Measurements from ENCODE around the gene CDK4. TPM values are rescaled to one million over a fixed set of nuclear protein-coding genes. Genes with fewer than 3 reads are reported as not detected.

Gene CDK4
- total and polyA plus RNA-seq, 5 donors from 2014 or later: 17.5 to 90.3 (median 63.5) TPM

- no peak overlapping the region for H3K27ac ChIP-seq (ENCODE audit: insufficient read depth, low read length, poor library complexity, severe bottlenecking)
- DNase-seq: no peak
- H3K4me3 Mint-ChIP-seq: peak overlapping the region in 1 of 4 donors; percentile 59
- H3K36me3 ChIP-seq (ENCODE audit: control insufficient read depth, insufficient read depth, low read length): peaks cover 53% of the 10 kb centered on the region
- no peak overlapping the region for H3K4me3 ChIP-seq (ENCODE audit: low read depth, low read length)
- peaks cover 0 to 2% (median 0%) of the 10 kb centered on the region in 7 donors for H3K9me3 Mint-ChIP-seq
- H3K27ac Mint-ChIP-seq: peak overlapping the region in 1 of 3 donors; percentile 51
- peaks cover 40% of the 10 kb centered on the region for H3K36me3 Mint-ChIP-seq
- ATAC-seq (ENCODE audit: low read depth in 2 of 2): no peak
- no peaks in the 10 kb centered on the region for H3K9me3 ChIP-seq (ENCODE audit: control insufficient read depth in 2 of 2, low read length in 2 of 2)
- no peaks in the 10 kb centered on the region for H3K27me3 Mint-ChIP-seq
- peaks cover 26% of the 10 kb centered on the region for H3K4me1 ChIP-seq (ENCODE audit: control insufficient read depth, insufficient read depth, low read length, poor library complexity, severe bottlenecking)
- no peaks in the 10 kb centered on the region for H3K27me3 ChIP-seq (ENCODE audit: control insufficient read depth, insufficient read depth, low read length)
- peaks cover 0 to 38% (median 25%) of the 10 kb centered on the region in 4 donors for H3K4me1 Mint-ChIP-seq
Observed at GRCh38 chr12:57735952-57736740, 16.0 kb downstream of the CDK4 start.

DNA sequence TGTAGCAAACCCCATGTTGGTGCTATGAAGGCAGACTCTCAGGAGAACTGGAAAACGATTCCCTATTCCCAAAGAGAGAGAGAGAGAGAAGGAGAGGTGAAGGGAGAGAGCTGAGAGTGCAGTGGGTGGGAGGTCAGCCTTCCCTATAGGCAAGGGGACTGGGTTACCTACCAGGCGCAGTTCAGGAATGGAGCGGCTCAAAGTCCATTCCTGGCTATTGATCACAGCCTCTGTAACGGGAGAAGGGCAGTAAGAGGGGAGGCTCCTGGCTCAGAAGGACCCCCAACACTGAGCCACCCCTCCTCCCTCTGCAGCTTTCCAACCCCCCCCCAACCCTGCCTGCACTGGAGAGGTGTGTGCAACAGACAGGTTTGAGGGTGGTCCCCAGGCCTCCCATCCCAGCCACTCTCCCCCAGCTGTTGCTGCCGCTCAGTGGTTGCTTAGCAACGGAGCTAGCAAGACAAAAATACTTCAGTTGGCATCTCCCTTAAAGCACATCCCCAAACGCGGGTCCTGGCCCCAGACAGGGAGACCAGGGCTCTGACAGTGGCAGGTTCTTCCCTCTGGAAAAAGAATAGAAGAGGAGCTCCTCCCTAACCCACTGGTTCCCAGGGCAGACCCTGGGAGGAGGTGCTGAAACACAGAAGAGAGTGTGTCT is 16.8 kb downstream of the CDK4 start:
- Histone ChIP-seq H3K36me3 (ENCODE audit: control insufficient read depth, insufficient read depth, low read length) (peaks cover 62% of the 10 kb centered on the region), H3K4me1 (ENCODE audit: control insufficient read depth, insufficient read depth, low read length, poor library complexity, severe bottlenecking) (peaks cover 19% of the 10 kb centered on the region), H3K9me3 (ENCODE audit: control insufficient read depth in 2 of 2, low read length in 2 of 2) (no peaks in the 10 kb centered on the region), H3K27me3 (ENCODE audit: control insufficient read depth, insufficient read depth, low read length) (no peaks in the 10 kb centered on the region), H3K27ac (ENCODE audit: insufficient read depth, low read length, poor library complexity, severe bottlenecking) (peak overlapping the region; percentile 23), H3K4me3 (ENCODE audit: low read depth, low read length) (no peak overlapping the region)
- Mint-ChIP-seq H3K4me3 (peak overlapping the region in 2 of 4 donors; percentile 68 to 81), H3K36me3 (peaks cover 40% of the 10 kb centered on the region), H3K9me3 (no peaks in the 10 kb centered on the region), H3K27me3 (no peaks in the 10 kb centered on the region), H3K4me1 (peaks cover 0 to 31% (median 18%) of the 10 kb centered on the region in 4 donors), H3K27ac (peak overlapping the region; percentile 55 to 68 (median 67))
- DNase-seq (no peak), ATAC-seq (ENCODE audit: low read depth in 2 of 2) (no peak)

GRCh38 chr12:57734591-57734990 is 17.5 kb downstream of the CDK4 start:
- no peaks in the 10 kb centered on the region for H3K27me3 Mint-ChIP-seq
- peaks cover 0 to 25% (median 17%) of the 10 kb centered on the region in 4 donors for H3K4me1 Mint-ChIP-seq
- H3K27me3 ChIP-seq (ENCODE audit: control insufficient read depth, insufficient read depth, low read length): no peaks in the 10 kb centered on the region
- H3K27ac ChIP-seq (ENCODE audit: insufficient read depth, low read length, poor library complexity, severe bottlenecking): peak overlapping the region; percentile 37
- no peak overlapping the region for H3K4me3 ChIP-seq (ENCODE audit: low read depth, low read length)
- H3K36me3 ChIP-seq (ENCODE audit: control insufficient read depth, insufficient read depth, low read length): peaks cover 68% of the 10 kb centered on the region
- H3K9me3 ChIP-seq (ENCODE audit: control insufficient read depth in 2 of 2, low read length in 2 of 2): no peaks in the 10 kb centered on the region
- H3K27ac Mint-ChIP-seq: peak overlapping the region; percentile 55 to 89 (median 67)
- peak overlapping the region in 2 of 4 donors; percentile 81 to 86 for H3K4me3 Mint-ChIP-seq
- H3K9me3 Mint-ChIP-seq: no peaks in the 10 kb centered on the region
- peaks cover 12% of the 10 kb centered on the region for H3K4me1 ChIP-seq (ENCODE audit: control insufficient read depth, insufficient read depth, low read length, poor library complexity, severe bottlenecking)
- DNase-seq: no peak
- no peak for ATAC-seq (ENCODE audit: low read depth in 2 of 2)
- H3K36me3 Mint-ChIP-seq: peaks cover 44% of the 10 kb centered on the region

- Histone ChIP-seq H3K4me3 (ENCODE audit: low read depth, low read length) (no peak overlapping the region), H3K9me3 (ENCODE audit: control insufficient read depth in 2 of 2, low read length in 2 of 2) (no peaks in the 10 kb centered on the region), H3K27ac (ENCODE audit: insufficient read depth, low read length, poor library complexity, severe bottlenecking) (peak overlapping the region; percentile 37), H3K36me3 (ENCODE audit: control insufficient read depth, insufficient read depth, low read length) (peaks cover 72% of the 10 kb centered on the region), H3K27me3 (ENCODE audit: control insufficient read depth, insufficient read depth, low read length) (no peaks in the 10 kb centered on the region), H3K4me1 (ENCODE audit: control insufficient read depth, insufficient read depth, low read length, poor library complexity, severe bottlenecking) (peaks cover 5% of the 10 kb centered on the region)
- ATAC-seq (ENCODE audit: low read depth in 2 of 2): no peak
- Mint-ChIP-seq H3K4me3 (no peak overlapping the region), H3K27me3 (no peaks in the 10 kb centered on the region), H3K36me3 (peaks cover 49% of the 10 kb centered on the region), H3K27ac (peak overlapping the region in 1 of 3 donors; percentile 76), H3K4me1 (peaks cover 0 to 19% (median 12%) of the 10 kb centered on the region in 4 donors), H3K9me3 (no peaks in the 10 kb centered on the region)
- DNase-seq: no peak
Observed at GRCh38 chr12:57733928-57734327, 18.2 kb downstream of the CDK4 start.

DNA sequence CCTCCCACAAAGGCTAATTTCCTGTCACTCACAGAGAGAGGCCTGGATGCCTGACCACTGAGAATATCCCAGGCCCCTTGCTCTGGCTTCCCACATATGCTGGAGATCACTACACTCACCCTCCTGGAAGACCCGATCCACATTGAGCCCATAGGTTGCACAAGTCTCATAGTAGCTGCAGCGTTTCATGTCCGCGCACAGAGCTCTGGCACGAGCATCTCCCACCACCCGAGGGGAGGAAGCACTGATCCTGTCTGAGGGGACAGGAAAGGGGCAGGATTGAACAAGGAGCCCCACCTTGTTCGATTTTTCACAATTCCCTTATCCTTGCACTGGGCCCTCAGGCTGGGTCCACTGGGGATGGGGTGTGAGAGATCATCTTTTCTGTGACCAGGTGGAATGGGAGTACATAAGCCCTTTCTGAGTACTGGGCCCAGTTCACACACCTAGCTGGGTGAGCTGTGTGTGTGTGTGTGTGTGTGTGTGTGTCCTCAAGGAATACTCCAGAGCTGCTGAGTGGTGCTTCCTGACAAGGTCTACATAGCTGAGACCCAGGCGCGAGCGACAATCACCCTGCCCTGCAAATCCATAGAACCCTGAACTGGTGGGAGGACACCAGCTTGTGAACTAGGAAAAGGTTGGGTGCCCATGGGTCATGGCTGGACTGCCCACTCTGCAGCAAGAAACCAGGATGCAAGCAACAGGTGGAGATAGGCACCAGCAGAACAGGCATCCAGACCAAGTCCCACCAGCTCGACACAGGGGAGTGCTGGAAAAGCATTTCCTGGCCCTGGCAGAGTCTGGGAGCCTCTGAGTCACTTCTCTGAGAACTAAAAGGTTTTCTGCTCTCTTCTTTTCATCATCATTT is 19.1 kb downstream of the CDK4 start:
- Histone ChIP-seq H3K4me1 (ENCODE audit: control insufficient read depth, insufficient read depth, low read length, poor library complexity, severe bottlenecking) (no peaks in the 10 kb centered on the region), H3K27me3 (ENCODE audit: control insufficient read depth, insufficient read depth, low read length) (no peaks in the 10 kb centered on the region), H3K27ac (ENCODE audit: insufficient read depth, low read length, poor library complexity, severe bottlenecking) (no peak overlapping the region), H3K36me3 (ENCODE audit: control insufficient read depth, insufficient read depth, low read length) (peaks cover 79% of the 10 kb centered on the region), H3K4me3 (ENCODE audit: low read depth, low read length) (no peak overlapping the region), H3K9me3 (ENCODE audit: control insufficient read depth in 2 of 2, low read length in 2 of 2) (no peaks in the 10 kb centered on the region)
- no peaks in the 10 kb centered on the region for H3K9me3 Mint-ChIP-seq
- peak overlapping the region in 1 of 3 donors; percentile 63 for H3K27ac Mint-ChIP-seq
- H3K4me3 Mint-ChIP-seq: no peak overlapping the region
- peaks cover 0 to 18% (median 13%) of the 10 kb centered on the region in 4 donors for H3K4me1 Mint-ChIP-seq
- DNase-seq: no peak
- no peaks in the 10 kb centered on the region for H3K27me3 Mint-ChIP-seq
- H3K36me3 Mint-ChIP-seq: peaks cover 54% of the 10 kb centered on the region
- ATAC-seq (ENCODE audit: low read depth in 2 of 2): no peak

- ATAC-seq (ENCODE audit: low read depth in 2 of 2) (no peak), DNase-seq (no peak)
- Mint-ChIP-seq H3K27ac (peak overlapping the region in 1 of 3 donors; percentile 63), H3K9me3 (no peaks in the 10 kb centered on the region), H3K36me3 (peaks cover 57% of the 10 kb centered on the region), H3K4me3 (no peak overlapping the region), H3K4me1 (peaks cover 0 to 18% (median 13%) of the 10 kb centered on the region in 4 donors), H3K27me3 (no peaks in the 10 kb centered on the region)
- Histone ChIP-seq H3K27ac (ENCODE audit: insufficient read depth, low read length, poor library complexity, severe bottlenecking) (no peak overlapping the region), H3K36me3 (ENCODE audit: control insufficient read depth, insufficient read depth, low read length) (peaks cover 84% of the 10 kb centered on the region), H3K27me3 (ENCODE audit: control insufficient read depth, insufficient read depth, low read length) (no peaks in the 10 kb centered on the region), H3K4me3 (ENCODE audit: low read depth, low read length) (no peak overlapping the region), H3K9me3 (ENCODE audit: control insufficient read depth in 2 of 2, low read length in 2 of 2) (no peaks in the 10 kb centered on the region), H3K4me1 (ENCODE audit: control insufficient read depth, insufficient read depth, low read length, poor library complexity, severe bottlenecking) (no peaks in the 10 kb centered on the region)
Observed at GRCh38 chr12:57732270-57732669, 19.8 kb downstream of the CDK4 start.

DNA sequence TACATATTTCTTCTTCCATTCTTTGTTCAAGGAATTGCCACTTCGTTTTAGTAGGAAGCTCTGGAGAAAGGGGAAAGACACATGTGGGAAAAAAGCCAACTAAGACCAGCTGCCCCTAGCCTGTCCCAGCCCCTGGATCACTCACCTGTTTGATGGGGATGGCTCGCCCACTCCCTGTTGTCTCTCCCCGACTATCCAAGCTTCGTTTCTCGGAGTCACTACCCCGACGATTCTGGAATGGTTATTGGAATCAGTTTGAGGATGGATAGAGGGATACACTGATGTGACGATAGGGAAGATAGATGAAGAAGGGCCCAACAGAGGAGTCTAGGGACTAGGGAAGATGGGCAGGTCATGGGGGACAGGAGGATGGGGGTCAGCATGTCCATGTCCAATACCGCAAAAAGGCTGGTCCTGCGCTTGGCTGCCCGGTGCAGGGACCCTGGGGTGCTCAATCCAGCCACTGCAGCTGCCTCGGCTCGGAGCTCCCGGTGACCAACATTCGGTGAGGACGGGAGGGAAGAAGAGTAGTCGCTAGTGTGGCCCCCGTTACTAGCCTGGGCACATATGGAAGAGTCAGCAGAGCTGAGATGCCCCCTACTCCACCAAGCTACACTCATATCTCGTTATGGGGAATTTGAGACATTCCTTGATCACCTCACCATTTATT is 20.6 kb downstream of the CDK4 start:
- Mint-ChIP-seq H3K27ac (peak overlapping the region in 2 of 3 donors; percentile 44 to 56), H3K36me3 (peaks cover 54% of the 10 kb centered on the region), H3K4me3 (no peak overlapping the region), H3K9me3 (no peaks in the 10 kb centered on the region), H3K4me1 (peaks cover 0 to 12% (median 10%) of the 10 kb centered on the region in 4 donors), H3K27me3 (no peaks in the 10 kb centered on the region)
- Histone ChIP-seq H3K9me3 (ENCODE audit: control insufficient read depth in 2 of 2, low read length in 2 of 2) (no peaks in the 10 kb centered on the region), H3K36me3 (ENCODE audit: control insufficient read depth, insufficient read depth, low read length) (peaks cover 85% of the 10 kb centered on the region), H3K27ac (ENCODE audit: insufficient read depth, low read length, poor library complexity, severe bottlenecking) (no peak overlapping the region), H3K4me1 (ENCODE audit: control insufficient read depth, insufficient read depth, low read length, poor library complexity, severe bottlenecking) (no peaks in the 10 kb centered on the region), H3K27me3 (ENCODE audit: control insufficient read depth, insufficient read depth, low read length) (no peaks in the 10 kb centered on the region), H3K4me3 (ENCODE audit: low read depth, low read length) (no peak overlapping the region)
- DNase-seq (no peak), ATAC-seq (ENCODE audit: low read depth in 2 of 2) (no peak)

All from CD4-positive, CD25-positive, alpha-beta regulatory T cell (primary cell).